ENCODE measurements around the gene GMDS. TPM values are rescaled to one million over a fixed set of nuclear protein-coding genes. Genes with fewer than 3 reads are reported as not detected.
A peak's percentile ranks its signal among the peaks of the same experiment; 100 is the strongest.

The GMDS gene
- total and polyA plus RNA-seq, 11 donors: 4.5 to 10.7 (median 7.0) TPM

GRCh38 chr6:2213086-2213485 lies 32.3 kb downstream of the GMDS start:
- 93 to 100% (median 96%) methylated on average over 2 of the region's 2 CpGs for WGBS, 4 donors
- no peaks in the 10 kb centered on the region for H3K36me3 ChIP-seq
- no peak overlapping the region for H3K27ac ChIP-seq
- DNase-seq: no peak
- no peaks in the 10 kb centered on the region for H3K9me3 ChIP-seq
- no peaks in the 10 kb centered on the region for H3K27me3 ChIP-seq
- no peak overlapping the region for H3K4me3 ChIP-seq
- intact Hi-C loops (cut with DNase I): loop anchor here in 3 of 10 donors (10.0 kb wide), 2 partner anchors 142 to 422 kb away; no protein-coding TSS in a partner anchor
- no peak for TF ChIP-seq CTCF (IDR thresholded peaks at IDR 0.05)
- no peak for TF ChIP-seq POLR2A (IDR thresholded peaks at IDR 0.05)
- H3K4me1 ChIP-seq: no peaks in the 10 kb centered on the region
- ATAC-seq: no peak

- peak; percentile 55 to 75 (median 69) for ATAC-seq
- intact Hi-C loops (cut with DNase I): loop anchor here in 4 of 10 donors (5.0 to 10.0 kb wide), 3 partner anchors 143 to 425 kb away; no protein-coding TSS in a partner anchor
- no peak overlapping the region for H3K27ac ChIP-seq
- no peak for DNase-seq
- H3K36me3 ChIP-seq: no peaks in the 10 kb centered on the region
- TF ChIP-seq POLR2A (IDR thresholded peaks at IDR 0.05): no peak
- peak in 11 of 12 donors; percentile 12 to 50 (median 41) for TF ChIP-seq CTCF (IDR thresholded peaks at IDR 0.05)
- no peaks in the 10 kb centered on the region for H3K27me3 ChIP-seq
- H3K4me1 ChIP-seq: no peaks in the 10 kb centered on the region
- no peak overlapping the region for H3K4me3 ChIP-seq
- WGBS, 4 donors: 65 to 80% (median 70%) methylated on average over 6 of the region's 6 CpGs
- H3K9me3 ChIP-seq: peaks cover 0 to 3% (median 0%) of the 10 kb centered on the region in 12 donors
Measured at GRCh38 chr6:2209226-2209809, 36.1 kb downstream of the GMDS start.

- Histone ChIP-seq H3K27me3 (no peaks in the 10 kb centered on the region), H3K4me1 (peaks cover 0 to 5% (median 0%) of the 10 kb centered on the region in 12 donors), H3K27ac (no peak overlapping the region), H3K9me3 (peaks cover 0 to 3% (median 0%) of the 10 kb centered on the region in 12 donors), H3K4me3 (no peak overlapping the region), H3K36me3 (no peaks in the 10 kb centered on the region)
- TF ChIP-seq CTCF (IDR thresholded peaks at IDR 0.05) (no peak), POLR2A (IDR thresholded peaks at IDR 0.05) (no peak)
- WGBS, 4 donors: 90 to 95% (median 91%) methylated on average over 3 of the region's 3 CpGs
- ATAC-seq (no peak), DNase-seq (no peak)
- intact Hi-C loops (cut with DNase I): loop anchor here in 4 of 10 donors (5.0 to 10.0 kb wide), 3 partner anchors 144 to 426 kb away; no protein-coding TSS in a partner anchor
Measured at GRCh38 chr6:2208468-2208867, 36.9 kb downstream of the GMDS start.

- TF ChIP-seq CTCF (IDR thresholded peaks at IDR 0.05) (no peak), POLR2A (IDR thresholded peaks at IDR 0.05) (no peak)
- intact Hi-C loops (cut with DNase I): loop anchor here in 4 of 10 donors (5.0 to 10.0 kb wide), 3 partner anchors 147 to 429 kb away; no protein-coding TSS in a partner anchor
- Histone ChIP-seq H3K4me3 (no peak overlapping the region), H3K4me1 (peaks cover 0 to 14% (median 5%) of the 10 kb centered on the region in 12 donors), H3K9me3 (peaks cover 0 to 3% (median 0%) of the 10 kb centered on the region in 12 donors), H3K36me3 (no peaks in the 10 kb centered on the region), H3K27me3 (no peaks in the 10 kb centered on the region), H3K27ac (no peak overlapping the region)
- DNase-seq (no peak), ATAC-seq (no peak)
- 77 to 99% (median 94%) methylated on average over 3 of the region's 3 CpGs for WGBS, 4 donors
Measured at GRCh38 chr6:2205396-2205795, 40.0 kb downstream of the GMDS start.

Measured in heart left ventricle (tissue), 16 donors.